ENCODE data around the gene PPP4R1.

Gene PPP4R1

DNA sequence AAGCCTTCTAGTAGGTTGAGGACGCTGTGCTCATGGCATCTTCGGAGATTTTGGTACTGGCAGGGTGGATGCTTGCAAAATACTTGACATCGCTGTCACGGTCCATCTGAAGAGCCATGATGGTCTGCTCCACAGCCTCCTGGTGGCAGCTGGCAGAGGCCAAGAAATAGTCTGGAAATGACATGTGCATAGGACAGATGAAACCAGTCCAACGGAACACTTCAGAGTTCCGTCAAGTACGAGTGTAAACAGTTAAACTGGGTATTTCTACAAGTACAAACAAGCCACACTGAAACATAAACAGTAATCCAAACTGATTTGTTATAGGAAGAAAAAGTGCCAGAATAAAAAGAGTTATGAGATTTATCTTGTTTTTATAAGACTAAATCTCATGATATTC is 66.6 kb downstream of the PPP4R1 start:
- DNase-seq (ENCODE audit: low read depth), result no peak

GRCh38 chr18:9546468-9546867 is 67.9 kb downstream of the PPP4R1 start:
- DNase-seq (ENCODE audit: low read depth), result no peak

- DNase-seq (ENCODE audit: low read depth), result no peak
Observed at GRCh38 chr18:9545029-9545428, 69.3 kb downstream of the PPP4R1 start.

DNA sequence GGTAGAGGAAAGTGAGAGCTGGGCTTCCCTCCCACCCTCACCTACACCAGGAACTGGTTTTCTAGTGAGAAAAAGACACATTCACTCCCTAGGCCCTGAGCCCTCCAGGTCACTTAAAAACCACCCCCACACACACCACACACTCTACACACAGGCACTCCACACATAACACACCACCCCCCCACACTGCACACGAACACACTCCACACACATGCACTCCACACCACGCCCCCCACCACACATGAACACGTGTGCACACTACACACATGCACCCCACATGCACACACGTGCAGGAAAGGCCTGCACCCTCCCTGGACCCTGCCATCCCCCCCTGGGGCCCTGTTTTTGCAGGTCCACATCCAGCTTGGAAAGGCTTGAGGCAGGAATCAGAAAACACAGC is 71.4 kb downstream of the PPP4R1 start:
- DNase-seq (ENCODE audit: low read depth), result no peak

GRCh38 chr18:9539938-9540337 is 74.4 kb downstream of the PPP4R1 start:
- no peak for DNase-seq (ENCODE audit: low read depth)

GRCh38 chr18:9539283-9539682 is 75.1 kb downstream of the PPP4R1 start:
- DNase-seq (ENCODE audit: low read depth), result peak; percentile 67

DNA sequence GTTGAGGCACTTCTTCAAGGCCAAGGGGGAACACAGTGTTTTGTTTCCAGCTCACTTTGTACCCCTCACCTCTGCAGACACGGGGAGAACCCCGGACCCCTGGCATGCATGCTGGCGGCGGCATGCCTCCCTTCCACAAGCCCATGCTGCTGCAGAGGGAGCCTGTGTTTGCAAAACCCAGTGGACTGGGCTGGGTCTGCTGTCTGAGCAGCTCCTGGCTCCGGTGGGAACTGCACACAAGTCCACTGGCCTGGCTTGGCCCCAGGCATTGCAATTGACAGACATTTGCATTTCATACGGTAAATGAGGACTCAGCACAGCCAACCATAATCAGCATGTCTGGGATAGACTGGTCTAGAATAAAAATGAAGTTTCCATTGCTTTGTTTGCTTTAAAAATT is 76.7 kb downstream of the PPP4R1 start:
- DNase-seq (ENCODE audit: low read depth), result no peak

GRCh38 chr18:9536354-9537152 is 77.8 kb downstream of the PPP4R1 start:
- peak; percentile 68 for DNase-seq (ENCODE audit: low read depth)

DNA sequence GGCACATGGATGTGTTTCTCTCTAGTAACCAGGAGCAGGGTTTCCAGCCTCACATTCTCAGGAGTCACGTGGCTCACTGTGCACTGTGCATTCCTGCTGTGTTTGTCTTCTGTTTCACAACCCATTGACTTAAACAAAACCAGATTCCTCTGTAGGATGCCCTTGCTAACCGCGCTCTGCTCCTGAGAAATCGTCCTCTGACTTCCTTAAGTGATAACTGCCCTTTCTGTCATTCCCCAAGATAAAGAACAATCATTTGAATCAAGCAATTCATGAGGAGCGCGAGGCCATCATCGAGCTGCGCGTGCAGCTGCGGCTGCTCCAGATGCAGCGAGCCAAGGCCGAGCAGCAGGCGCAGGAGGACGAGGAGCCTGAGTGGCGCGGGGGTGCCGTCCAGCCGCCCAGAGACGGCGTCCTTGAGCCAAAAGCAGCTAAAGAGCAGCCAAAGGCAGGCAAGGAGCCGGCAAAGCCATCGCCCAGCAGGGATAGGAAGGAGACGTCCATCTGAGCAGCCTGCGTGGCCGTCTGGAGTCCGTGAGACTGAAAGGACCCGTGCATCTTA is 78.8 kb downstream of the PPP4R1 start:
- peak; percentile 79 for DNase-seq (ENCODE audit: low read depth)

GRCh38 chr18:9534844-9535243 is 79.5 kb downstream of the PPP4R1 start:
- no peak for DNase-seq (ENCODE audit: low read depth)

- no peak for DNase-seq (ENCODE audit: low read depth)
Observed at GRCh38 chr18:9531791-9532410, 82.5 kb downstream of the PPP4R1 start.

DNA sequence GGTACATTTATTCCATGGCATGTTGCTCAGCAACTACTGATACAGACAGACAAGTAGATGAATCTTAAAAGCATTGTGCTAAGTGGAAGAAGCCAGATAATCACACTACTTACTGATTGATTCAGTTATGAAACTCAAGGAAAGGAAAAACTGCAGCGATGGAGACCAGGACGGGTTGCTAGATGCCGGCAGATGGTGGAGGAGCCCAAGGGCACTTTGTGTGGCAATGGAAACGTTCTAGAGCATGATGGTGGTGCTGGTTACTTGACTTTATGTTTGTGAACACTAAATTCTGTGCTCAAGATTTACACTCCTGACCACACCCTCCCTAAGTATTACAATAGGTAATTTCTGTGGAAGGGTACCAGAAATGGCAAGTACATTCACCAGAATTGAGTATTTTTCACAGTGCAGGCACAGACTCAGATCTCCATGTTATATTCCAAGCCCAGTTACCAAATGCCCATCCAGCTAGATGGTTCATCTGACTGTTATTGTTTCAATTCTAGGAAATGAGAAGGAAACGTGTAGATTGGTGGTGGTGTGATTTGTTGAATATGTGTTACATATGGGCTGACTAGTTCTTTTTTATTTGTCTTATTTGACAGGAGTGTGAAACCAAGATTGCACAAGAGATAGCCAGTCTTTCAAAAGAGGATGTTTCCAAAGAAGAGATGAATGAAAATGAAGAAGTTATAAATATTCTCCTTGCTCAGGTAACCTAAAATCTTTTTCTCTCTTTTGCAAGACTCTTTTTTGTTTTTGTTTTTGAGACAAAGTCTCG is 83.9 kb downstream of the PPP4R1 start:
- no peak for DNase-seq (ENCODE audit: low read depth)

- no peak for DNase-seq (ENCODE audit: low read depth)
Observed at GRCh38 chr18:9526458-9526857, 87.9 kb downstream of the PPP4R1 start.

DNA sequence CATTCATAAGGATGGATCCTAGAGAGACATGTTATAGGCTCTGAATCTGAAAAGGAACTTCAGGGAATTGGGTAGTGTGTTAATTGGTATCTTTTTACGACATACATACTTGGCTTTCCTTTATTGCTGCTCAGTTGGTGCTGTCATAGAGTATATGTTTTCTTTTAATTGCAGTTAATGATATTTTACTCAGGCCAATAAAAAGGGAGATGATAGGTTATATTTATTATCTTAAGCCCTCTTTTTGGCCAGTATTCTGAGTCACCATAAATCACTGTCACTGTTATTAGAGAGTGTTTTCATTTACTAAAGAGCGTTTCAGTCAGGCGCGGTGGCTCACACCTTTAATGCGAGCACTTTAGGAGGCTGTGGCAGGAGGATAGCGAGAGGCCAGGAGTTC is 91.4 kb downstream of the PPP4R1 start:
- no peak for DNase-seq (ENCODE audit: low read depth)

- DNase-seq (ENCODE audit: low read depth), result no peak
Observed at GRCh38 chr18:9521770-9522169, 92.6 kb downstream of the PPP4R1 start.

DNA sequence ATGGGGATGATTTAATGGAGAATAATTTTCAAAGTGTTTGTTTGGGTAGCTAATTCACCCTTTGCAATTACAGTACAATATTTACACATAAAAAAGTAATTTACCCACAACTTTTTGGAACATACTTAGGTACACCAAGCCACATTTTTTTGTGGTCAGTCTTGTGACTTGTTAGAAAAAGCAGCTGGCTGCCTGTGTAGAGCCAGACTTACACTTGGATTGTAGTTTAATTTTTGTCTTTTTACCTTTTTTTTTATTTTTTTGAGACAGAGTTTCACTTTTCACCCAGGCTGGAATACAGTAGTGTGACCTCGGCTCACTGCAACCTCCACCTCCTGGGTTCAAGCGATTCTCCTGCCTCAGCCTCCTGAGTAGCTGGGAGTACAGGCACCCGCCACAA is 93.7 kb downstream of the PPP4R1 start:
- no peak for DNase-seq (ENCODE audit: low read depth)

DNA sequence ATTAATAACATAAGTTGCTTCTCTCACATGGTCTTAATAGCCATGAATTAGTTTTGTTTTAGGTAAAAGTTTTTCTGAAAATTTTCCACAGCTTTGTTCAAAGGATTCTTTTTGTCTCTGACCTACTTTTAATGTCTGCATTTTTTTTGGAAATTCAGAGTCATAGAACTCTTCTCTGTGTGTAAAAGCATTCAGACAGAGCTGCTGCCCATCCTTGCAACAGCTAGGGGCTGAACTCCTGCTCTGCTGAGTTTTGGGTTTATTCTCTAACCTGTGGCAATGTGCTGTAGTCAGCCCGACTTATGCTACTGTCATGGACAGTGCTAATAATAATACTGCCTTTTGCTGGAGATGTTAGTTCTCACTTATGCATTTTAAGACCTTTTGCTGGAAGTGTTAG is 95.0 kb downstream of the PPP4R1 start:
- no peak for DNase-seq (ENCODE audit: low read depth)

- DNase-seq (ENCODE audit: low read depth), result no peak
Observed at GRCh38 chr18:9517869-9518268, 96.5 kb downstream of the PPP4R1 start.

GRCh38 chr18:9516437-9517064 is 97.8 kb downstream of the PPP4R1 start:
- DNase-seq (ENCODE audit: low read depth), result no peak

DNA sequence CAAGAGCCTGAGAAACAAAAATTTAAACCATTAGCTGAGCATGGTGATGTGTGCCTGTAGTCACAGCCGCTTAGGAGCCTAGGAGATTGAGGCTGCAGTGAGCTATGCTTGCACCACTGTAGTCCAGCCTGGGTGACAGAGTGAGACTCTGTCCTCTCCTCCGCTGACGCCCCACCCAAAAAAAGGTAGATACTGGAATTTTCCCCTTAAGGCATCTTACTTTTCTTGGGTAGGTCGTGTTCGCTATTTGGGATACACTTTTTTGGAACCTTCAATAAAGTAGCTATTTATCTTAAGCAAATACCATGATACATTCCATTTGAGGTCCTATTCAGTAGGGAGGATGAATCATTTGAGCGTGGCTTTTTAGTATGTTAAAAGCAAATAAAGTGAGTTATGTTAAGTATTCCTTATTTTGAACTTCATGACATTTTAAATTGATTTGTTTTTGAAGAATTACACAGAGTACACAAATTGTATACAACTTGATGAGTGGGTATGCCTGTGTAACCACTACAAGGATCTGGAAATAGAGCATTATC is 100.3 kb downstream of the PPP4R1 start:
- no peak for DNase-seq (ENCODE audit: low read depth)

- no peak for DNase-seq (ENCODE audit: low read depth)
Observed at GRCh38 chr18:9508446-9509025, 105.8 kb downstream of the PPP4R1 start.

All from HS-5 (cell line).